ENCODE measurements around the gene CTXN1.

- TF ChIP-seq CTCF (IDR thresholded peaks at IDR 0.05; ENCODE audit: low read depth, low read length) (no peak), EZH2phosphoT487 (IDR thresholded peaks at IDR 0.05; ENCODE audit: low read depth) (no peak)
These were observed 37.1 kb downstream of the CTXN1 start for GRCh38 chr19:7888826-7889217.

Measured in OCI-LY3 (cell line).